Right cardiac atrium (tissue), 5 donors: Measurements from ENCODE around the gene NUDT3. TPM values are rescaled to one million over a fixed set of nuclear protein-coding genes. Genes with fewer than 3 reads are reported as not detected.
"Not testable (repeated sequence)": the region's sequence is repeated elsewhere in the genome, so short reads cannot be mapped to it uniquely, and the experiment has no call there.

Experiments used
- ATAC-seq, 2 donors: fragments of 200-7000 bp; cut with Tn5 transposase; one replicate each; pipeline versions ENCODE4 v1.8.0 to v1.9.1; 2020; ENCODE audit warnings: moderate library complexity in 2 of 2, mild to moderate bottlenecking in 1 of 2
- DNase-seq, 3 donors: peaks; one replicate each; pipeline ENCODE4 v3.0.0-alpha.2; 2020
- H3K27ac ChIP-seq: one replicate; pipeline ENCODE4 v1.5.1; 2013; ENCODE audit warnings: mild to moderate bottlenecking, low read length, control low read depth, moderate library complexity
- H3K27me3 ChIP-seq: one replicate; pipeline ENCODE4 v1.6.1; 2013; ENCODE audit not compliant: control insufficient read depth, insufficient read depth
- H3K4me1 ChIP-seq: one replicate; pipeline ENCODE4 v1.6.1; 2013; ENCODE audit warnings: low read length; ENCODE audit not compliant: control insufficient read depth, insufficient read depth
- H3K4me3 ChIP-seq: one replicate; pipeline ENCODE4 v1.5.1; 2013; ENCODE audit warnings: low read length, control low read depth
- H3K9me3 ChIP-seq: one replicate; pipeline ENCODE4 v1.6.1; 2013; ENCODE audit warnings: low read length; ENCODE audit not compliant: control insufficient read depth
- WGBS: extraction: QIAGEN DNeasy Blood & Tissue Kit; methylation state at CpG from one replicate; pipeline ENCODE4 v1.1.7; 2013; 5-methylcytosine and 5-hydroxymethylcytosine counted together
- intact Hi-C, 4 donors: fragments of 100-400 bp; cut with DNase I; formaldehyde crosslinking; loops; one replicate each; pipeline versions ENCODE4 v1.11.0 to v1.14.0; 2022 to 2023
- polyA plus RNA-seq: library from polyadenylated mRNA; stranded (reverse); fragments of 200-250 nt; gene quantifications from one replicate; pipeline ENCODE4 v1.2.3, GENCODE V29; 2013
- total RNA-seq, 4 donors: library from RNA; stranded (reverse); fragmentation: NEBNext Ultra II Directional; extraction: Animal tissue kit (Norgen Biotek cat#: 25700); gene quantifications; one replicate each; pipeline ENCODE4 v1.2.1, GENCODE V29; 2021
- donor health status: healthy with polysubstance abuse.
- donor health status: DM: no; HTN: yes; CAD: no.
- donor health status: DM: no; HTN: no; CAD: no.
- donor health status: DM: no; HTN: yes; CAD: no; lungs with severe emphysema.
- donor health status: DM: yes; HTN: yes; CAD: no.

Gene NUDT3
- total and polyA plus RNA-seq, 5 donors: 22.0 to 67.1 (median 51.5) TPM

- Histone ChIP-seq H3K4me1 (peaks cover 3% of the 10 kb centered on the region), H3K27ac (no peak overlapping the region), H3K9me3 (no peaks in the 10 kb centered on the region), H3K4me3 (peak overlapping the region; percentile 93), H3K27me3 (no peaks in the 10 kb centered on the region)
- DNase-seq (no peak), ATAC-seq (no peak)
- intact Hi-C loops: loop anchor here in 1 of 4 donors (10.0 kb wide), 1 partner anchor 180 kb away; no protein-coding TSS in a partner anchor
- WGBS: 78% methylated on average over 19 of the region's 19 CpGs
Measured at GRCh38 chr6:34424200-34425131, 32.0 kb upstream of the NUDT3 start.

- H3K9me3 ChIP-seq: no peaks in the 10 kb centered on the region
- H3K27ac ChIP-seq: no peak overlapping the region
- no peak overlapping the region for H3K4me3 ChIP-seq
- H3K27me3 ChIP-seq: no peaks in the 10 kb centered on the region
- no peak for ATAC-seq
- intact Hi-C loops: loop anchor here in 1 of 4 donors (10.0 kb wide), 1 partner anchor 182 kb away; no protein-coding TSS in a partner anchor
- no peak for DNase-seq
- peaks cover 3% of the 10 kb centered on the region for H3K4me1 ChIP-seq
- WGBS: 91% methylated on average over 5 of the region's 5 CpGs
Measured at GRCh38 chr6:34423254-34423653, 30.8 kb upstream of the NUDT3 start.

DNA sequence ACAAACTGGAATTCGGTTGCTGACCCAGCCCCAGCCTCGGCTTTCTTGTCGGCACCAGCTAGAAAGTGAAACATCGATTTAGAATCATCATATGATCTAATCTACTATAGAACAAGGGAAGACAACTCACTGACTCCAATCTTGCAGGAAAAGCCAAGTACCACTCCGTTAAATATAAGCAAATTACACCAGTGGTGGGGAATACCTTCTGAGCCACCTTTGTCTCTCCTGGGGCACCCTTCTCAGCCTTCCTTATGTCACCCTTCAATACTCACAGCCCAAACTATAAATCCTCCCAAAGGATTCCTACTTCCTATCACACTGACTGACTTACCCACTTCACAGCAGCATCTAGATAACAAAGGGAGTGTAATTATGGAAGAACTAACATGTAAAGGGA is 25.9 kb upstream of the NUDT3 start:
- ATAC-seq: no peak
- DNase-seq: no peak
- Histone ChIP-seq H3K4me1 (no peaks in the 10 kb centered on the region), H3K27me3 (no peaks in the 10 kb centered on the region), H3K27ac (no peak overlapping the region), H3K9me3 (no peaks in the 10 kb centered on the region), H3K4me3 (no peak overlapping the region)
- intact Hi-C loops: loop anchor here in 2 of 4 donors (5.0 kb wide), 2 partner anchors 171 to 221 kb away; partner anchors contain the start of gene SMIM29 (in 1 of the 2)
- WGBS: 82% methylated on average over 5 of the region's 5 CpGs

DNA sequence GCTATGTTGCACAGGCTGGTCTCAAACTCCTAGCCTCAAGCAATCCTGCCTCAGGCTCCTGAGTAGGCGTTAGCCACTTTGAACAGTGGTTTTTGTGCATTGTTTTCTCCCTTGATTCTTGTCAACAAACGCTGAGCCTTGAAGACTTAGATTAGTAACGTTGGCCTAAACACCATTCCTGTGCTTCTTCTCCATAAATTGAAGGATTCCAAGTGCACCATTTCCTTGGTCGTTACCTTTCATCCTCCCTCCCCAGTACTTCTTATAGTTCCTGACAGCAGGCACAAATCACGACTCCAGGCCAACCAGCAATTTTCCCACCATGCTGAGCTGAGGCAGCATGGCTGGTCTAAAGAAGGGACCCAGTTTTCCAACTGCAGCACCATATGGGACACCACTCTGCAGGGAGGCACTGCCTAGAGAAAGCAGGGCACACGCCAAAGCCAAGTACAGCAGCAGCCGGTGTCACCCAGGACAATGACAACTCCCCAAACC is 24.5 kb upstream of the NUDT3 start:
- peak overlapping the region; percentile 26 for H3K27ac ChIP-seq
- intact Hi-C loops: loop anchor here in 3 of 4 donors (2.0 to 5.0 kb wide), 3 partner anchors 170 to 220 kb away; partner anchors contain the start of gene SMIM29 (in 1 of the 3)
- WGBS: 67% methylated on average over 7 of the region's 7 CpGs
- no peaks in the 10 kb centered on the region for H3K4me1 ChIP-seq
- no peaks in the 10 kb centered on the region for H3K9me3 ChIP-seq
- H3K27me3 ChIP-seq: no peaks in the 10 kb centered on the region
- ATAC-seq (no peak), DNase-seq (no peak)
- no peak overlapping the region for H3K4me3 ChIP-seq

GRCh38 chr6:34414999-34415858 is 22.8 kb upstream of the NUDT3 start:
- peak; percentile 91 to 94 for ATAC-seq
- no peak overlapping the region for H3K4me3 ChIP-seq
- peak in 2 of 3 donors; percentile 44 to 76 for DNase-seq
- 53% methylated on average over 11 of the region's 11 CpGs for WGBS
- H3K4me1 ChIP-seq: no peaks in the 10 kb centered on the region
- intact Hi-C loops: loop anchor here (1.0 to 5.0 kb wide), 4 partner anchors 166 to 218 kb away; partner anchors contain the start of gene SMIM29 (in 4 of the 4)
- H3K27ac ChIP-seq: no peak overlapping the region
- H3K27me3 ChIP-seq: no peaks in the 10 kb centered on the region
- H3K9me3 ChIP-seq: no peaks in the 10 kb centered on the region

GRCh38 chr6:34412643-34413214 is 20.3 kb upstream of the NUDT3 start:
- H3K4me1 ChIP-seq: no peaks in the 10 kb centered on the region
- 89% methylated on average over 5 of the region's 5 CpGs for WGBS
- ATAC-seq: no peak
- no peaks in the 10 kb centered on the region for H3K27me3 ChIP-seq
- DNase-seq: no peak
- intact Hi-C loops: no loop called here
- no peak overlapping the region for H3K27ac ChIP-seq
- H3K4me3 ChIP-seq: no peak overlapping the region
- H3K9me3 ChIP-seq: no peaks in the 10 kb centered on the region

DNA sequence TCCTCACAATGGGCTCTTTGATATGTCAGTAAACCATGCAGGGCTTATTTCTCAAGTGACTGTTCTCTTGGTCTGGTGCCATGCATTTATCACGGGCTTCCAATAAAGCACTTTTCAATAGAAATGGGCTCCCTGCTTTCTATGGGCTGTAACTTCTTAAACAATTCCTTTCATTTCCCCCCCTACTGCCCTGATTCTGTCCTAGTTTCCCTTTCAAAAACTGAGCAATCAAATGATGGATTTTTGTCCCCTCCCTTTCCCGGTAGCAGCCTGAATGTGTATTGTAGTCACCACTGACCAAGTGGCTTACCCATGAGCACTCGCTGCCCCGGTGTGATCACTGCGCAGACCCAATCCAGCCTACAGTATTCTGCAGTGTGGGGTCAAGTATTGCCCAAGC is 19.5 kb upstream of the NUDT3 start:
- no peak for DNase-seq
- H3K9me3 ChIP-seq: no peaks in the 10 kb centered on the region
- intact Hi-C loops: no loop called here

GRCh38 chr6:34407915-34408314 is 15.4 kb upstream of the NUDT3 start:
- 100% methylated on average over 1 of the region's 1 CpG for WGBS
- DNase-seq, H3K9me3 ChIP-seq, H3K4me3 ChIP-seq, ATAC-seq, intact Hi-C loops, H3K4me1 ChIP-seq, H3K27me3 ChIP-seq, H3K27ac ChIP-seq: not testable (repeated sequence)

More for the DNA sequence above, 19.5 kb upstream of the NUDT3 start:
- ATAC-seq: peak in 1 of 2 donors; percentile 24
- H3K4me3 ChIP-seq: no peak overlapping the region
- no peaks in the 10 kb centered on the region for H3K27me3 ChIP-seq
- WGBS: 79% methylated on average over 5 of the region's 5 CpGs
- H3K4me1 ChIP-seq: no peaks in the 10 kb centered on the region
- H3K27ac ChIP-seq: no peak overlapping the region

DNA sequence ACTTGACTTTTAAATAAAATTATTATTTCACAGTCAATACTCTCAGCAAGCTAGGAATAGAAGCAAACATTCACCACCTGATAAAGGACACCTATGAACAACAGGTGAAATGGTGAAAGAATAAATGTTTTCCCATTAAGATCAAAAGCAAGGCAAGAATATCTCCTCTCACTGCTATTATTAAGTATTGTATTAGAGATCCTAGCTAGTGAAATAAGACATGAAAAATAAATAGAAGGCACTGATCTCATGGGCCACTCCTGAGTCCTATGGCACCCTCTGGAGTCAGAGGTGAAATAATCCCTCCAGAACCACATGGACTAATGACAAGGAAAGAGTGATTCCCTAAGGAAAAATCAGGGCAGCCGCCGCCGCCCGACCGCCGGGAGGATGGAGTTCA is 4.0 kb upstream of the NUDT3 start:
- Histone ChIP-seq H3K27ac (no peak overlapping the region), H3K27me3 (no peaks in the 10 kb centered on the region), H3K4me1 (no peaks in the 10 kb centered on the region), H3K4me3 (no peak overlapping the region), H3K9me3 (no peaks in the 10 kb centered on the region)
- 99% methylated on average over 6 of the region's 6 CpGs for WGBS
- no peak for ATAC-seq
- no peak for DNase-seq
- intact Hi-C loops: loop anchor here in 1 of 4 donors (10.0 kb wide), 2 partner anchors 62 to 92 kb away; no protein-coding TSS in a partner anchor

DNA sequence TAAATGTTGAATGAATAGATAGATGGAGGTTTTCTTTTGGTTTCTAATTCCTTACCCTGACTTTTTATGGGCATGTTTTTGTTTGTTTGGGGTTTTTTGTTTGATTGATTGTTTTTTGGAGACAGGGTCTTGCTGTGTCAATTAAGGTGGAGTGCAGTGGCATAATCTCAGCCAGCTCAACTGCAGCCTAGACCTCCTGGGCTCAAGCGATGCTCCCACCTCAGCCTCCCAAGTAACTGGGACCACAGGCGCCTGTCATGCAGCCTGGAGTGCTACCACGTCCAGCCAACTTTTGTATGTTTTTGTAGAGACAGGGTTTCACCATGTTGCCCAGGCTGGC is 1.5 kb upstream of the NUDT3 start:
- no peaks in the 10 kb centered on the region for H3K9me3 ChIP-seq
- intact Hi-C loops: loop anchor here in 3 of 4 donors (2.0 to 10.0 kb wide), 5 partner anchors 59 to 147 kb away; partner anchors contain the start of gene SMIM29 (in 2 of the 3)
- 89% methylated on average over 3 of the region's 3 CpGs for WGBS
- H3K27ac ChIP-seq: no peak overlapping the region
- H3K27me3 ChIP-seq: no peaks in the 10 kb centered on the region
- ATAC-seq (no peak), DNase-seq (no peak)
- no peak overlapping the region for H3K4me3 ChIP-seq
- H3K4me1 ChIP-seq: no peaks in the 10 kb centered on the region
